CD4-positive, alpha-beta memory T cell (primary cell): ENCODE data around the gene GPATCH8. TPM values are rescaled to one million over a fixed set of nuclear protein-coding genes. Genes with fewer than 3 reads are reported as not detected.

ENCODE experiments used
- CTCF ChIA-PET: fragments of 350-600 bp; sonication (Branson Sonifier 250); formaldehyde crosslinking; loops from one replicate; lab custom pipeline; 2021; ENCODE audit warnings: inconsistent platforms; ENCODE audit not compliant: partially characterized antibody; lab: Charles Lee
- POLR2A ChIA-PET: fragments of 350-600 bp; sonication (Branson Sonifier 250); formaldehyde crosslinking; loops from one replicate; lab custom pipeline; 2021; ENCODE audit not compliant: partially characterized antibody; lab: Charles Lee
- DNase-seq, 5 donors: peaks; one replicate each; pipeline versions ENCODE4 v3.0.0 to v3.0.0-alpha.2; 2020 to 2022; ENCODE audit warnings: mixed read lengths in 1 of 5
- H3K27ac ChIP-seq: one replicate; pipeline ENCODE4 v1.7.0; 2013; ENCODE audit warnings: low read depth, low read length
- H3K27me3 ChIP-seq: 2 replicates; pipeline ENCODE4 v1.7.0; 2013; ENCODE audit warnings: mild to moderate bottlenecking, low read length, moderate library complexity; ENCODE audit not compliant: insufficient read depth
- H3K36me3 ChIP-seq: 2 replicates; pipeline ENCODE4 v1.7.0; 2013; ENCODE audit warnings: mild to moderate bottlenecking, low read length, moderate library complexity; ENCODE audit not compliant: insufficient read depth
- H3K4me1 ChIP-seq: 2 replicates; pipeline ENCODE4 v1.7.0; 2013; ENCODE audit warnings: mild to moderate bottlenecking, low read length, moderate library complexity; ENCODE audit not compliant: insufficient read depth
- H3K4me3 ChIP-seq, 2 donors: one replicate each; pipeline ENCODE4 v1.7.0; 2013; ENCODE audit warnings: low read length in 2 of 2, mild to moderate bottlenecking in 1 of 2
- H3K9me3 ChIP-seq, 2 donors: one replicate each; pipeline ENCODE4 v1.7.0; 2013; ENCODE audit warnings: low read length in 2 of 2, control low read depth in 1 of 2; ENCODE audit not compliant: control insufficient read depth in 1 of 2
- H3K27ac Mint-ChIP-seq, 7 donors: one replicate each; pipeline ENCODE4 v1.8.0; 2020 to 2021; ENCODE audit warnings: mixed read lengths in 7 of 7, mild to moderate bottlenecking in 6 of 7, inconsistent platforms in 3 of 7, moderate library complexity in 3 of 7
- H3K27me3 Mint-ChIP-seq, 2 donors: one replicate each; pipeline ENCODE4 v1.8.0; 2020 to 2021; ENCODE audit warnings: mixed read lengths in 2 of 2
- H3K36me3 Mint-ChIP-seq, 2 donors: one replicate each; pipeline ENCODE4 v1.8.0; 2020 to 2021; ENCODE audit warnings: mixed read lengths in 2 of 2, inconsistent platforms in 1 of 2, mild to moderate bottlenecking in 1 of 2
- H3K4me1 Mint-ChIP-seq, 4 donors: one replicate each; pipeline ENCODE4 v1.8.0; 2020 to 2021; ENCODE audit warnings: mixed read lengths in 4 of 4, mild to moderate bottlenecking in 1 of 4
- H3K4me3 Mint-ChIP-seq, 8 donors: one replicate each; pipeline ENCODE4 v1.8.0; 2020 to 2021; ENCODE audit warnings: mixed read lengths in 8 of 8, mild to moderate bottlenecking in 7 of 8, moderate library complexity in 6 of 8, inconsistent platforms in 3 of 8
- H3K9me3 Mint-ChIP-seq, 8 donors: one replicate each; pipeline ENCODE4 v1.8.0; 2020 to 2021; ENCODE audit warnings: mixed read lengths in 8 of 8, mild to moderate bottlenecking in 5 of 8, inconsistent platforms in 3 of 8, moderate library complexity in 1 of 8
- intact Hi-C: fragments of 100-400 bp; cut with micrococcal nuclease; formaldehyde crosslinking; loops from one replicate; pipeline ENCODE4 v1.15.1; 2023
- polyA plus RNA-seq, 2 donors: library from polyadenylated mRNA; unstranded; fragments of 300-500 nt; fragmentation: Illumina TruSeq; gene quantifications; one replicate each; pipeline ENCODE4 v1.2.3, GENCODE V29; 2021
- total RNA-seq, 2 experiments: library from RNA; stranded (reverse); gene quantifications; one replicate each; pipeline ENCODE4 v1.2.3, GENCODE V29; 2021

The GPATCH8 gene
- total and polyA plus RNA-seq, 4 experiments from 2014 or later = 12.9 to 75.8 (median 70.2) TPM

- POLR2A ChIA-PET = no interaction called here
- Mint-ChIP-seq H3K27me3 (peaks cover 0 to 8% of the 10 kb centered on the region in 2 donors), H3K9me3 (peaks cover 0 to 2% (median 0%) of the 10 kb centered on the region in 8 donors), H3K27ac (no peak overlapping the region), H3K36me3 (no peaks in the 10 kb centered on the region), H3K4me1 (peaks cover 3 to 9% (median 7%) of the 10 kb centered on the region in 4 donors), H3K4me3 (no peak overlapping the region)
- Histone ChIP-seq H3K4me3 (no peak overlapping the region), H3K9me3 (no peaks in the 10 kb centered on the region), H3K4me1 (peaks cover 8% of the 10 kb centered on the region), H3K27me3 (no peaks in the 10 kb centered on the region), H3K36me3 (no peaks in the 10 kb centered on the region), H3K27ac (no peak overlapping the region)
- intact Hi-C loops = no loop called here
- DNase-seq = no peak
- CTCF ChIA-PET = interaction anchor here (0.9 kb wide), 1 partner anchor 120 kb away, joined by 3 read pairs; the partner anchor contains the start of gene MEIOC
Measured at GRCh38 chr17:44536090-44536953, 33.1 kb upstream of the GPATCH8 start.

DNA sequence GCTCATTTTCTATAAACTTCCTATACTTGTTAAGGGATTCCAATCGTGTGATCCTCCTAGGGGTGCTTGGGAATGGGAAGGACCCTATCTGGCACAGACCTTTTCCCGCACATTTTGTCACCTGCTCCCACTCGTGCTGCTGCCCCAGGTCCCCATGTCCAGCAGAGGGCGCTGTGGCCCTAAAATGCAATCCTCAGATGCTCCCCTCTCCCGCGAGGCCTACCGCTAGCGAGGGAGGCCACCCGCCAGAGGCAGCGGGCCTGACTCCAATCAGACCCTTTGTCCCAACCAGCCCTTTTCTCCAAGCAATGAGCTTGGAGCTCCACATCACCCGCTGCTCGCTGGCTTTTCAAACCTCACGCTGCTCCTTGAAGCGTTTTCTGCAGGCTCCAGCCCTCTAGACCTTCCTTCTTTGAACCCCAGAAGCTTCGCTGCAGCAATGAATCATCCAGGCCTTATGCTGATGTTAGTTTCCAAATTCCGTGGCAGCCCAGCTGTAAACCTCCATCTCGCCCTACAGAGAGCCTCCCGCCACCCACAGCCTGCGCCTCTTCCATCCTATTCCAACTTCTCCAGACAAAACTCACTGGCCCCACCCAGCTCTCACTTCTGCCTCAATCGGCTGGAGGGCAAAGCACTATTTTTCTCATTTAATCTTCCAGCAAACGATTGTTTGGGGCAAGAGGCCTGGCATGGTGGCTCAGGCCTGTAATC lies 30.5 kb upstream of the GPATCH8 start:
- H3K27ac ChIP-seq = no peak overlapping the region
- intact Hi-C loops = loop anchor here (1.0 to 5.0 kb wide), 2 partner anchors 104 to 139 kb away; no protein-coding TSS in a partner anchor
- Mint-ChIP-seq H3K9me3 (peaks cover 0 to 2% (median 0%) of the 10 kb centered on the region in 8 donors), H3K27me3 (peaks cover 0 to 5% of the 10 kb centered on the region in 2 donors), H3K36me3 (no peaks in the 10 kb centered on the region), H3K27ac (peak overlapping the region in 3 of 7 donors; percentile 38 to 75 (median 69)), H3K4me3 (peak overlapping the region in 2 of 8 donors; percentile 5 to 33), H3K4me1 (peaks cover 3 to 9% (median 7%) of the 10 kb centered on the region in 4 donors)
- H3K27me3 ChIP-seq = no peaks in the 10 kb centered on the region
- peaks cover 8% of the 10 kb centered on the region for H3K4me1 ChIP-seq
- DNase-seq = peak; percentile 68 to 76 (median 74)
- H3K36me3 ChIP-seq = no peaks in the 10 kb centered on the region
- H3K9me3 ChIP-seq = no peaks in the 10 kb centered on the region
- no peak overlapping the region for H3K4me3 ChIP-seq
- ChIA-PET CTCF (interaction anchor here (0.7 to 2.7 kb wide), 19 partner anchors 10 to 590 kb away, joined by 3 to 22 read pairs (median 3); partner anchors contain the start of gene GPATCH8), POLR2A (interaction anchor here (0.8 kb wide), 1 partner anchor 30 kb away, joined by 4 read pairs; no protein-coding TSS in a partner anchor)

GRCh38 chr17:44530896-44531418 lies 27.8 kb upstream of the GPATCH8 start:
- Histone ChIP-seq H3K27me3 (no peaks in the 10 kb centered on the region), H3K27ac (no peak overlapping the region), H3K9me3 (no peaks in the 10 kb centered on the region), H3K4me1 (peaks cover 8% of the 10 kb centered on the region), H3K36me3 (no peaks in the 10 kb centered on the region), H3K4me3 (no peak overlapping the region)
- CTCF ChIA-PET = interaction anchor here (0.6 to 1.5 kb wide), 3 partner anchors 9 to 27 kb away, joined by 3 to 4 read pairs (median 4); no protein-coding TSS in a partner anchor
- intact Hi-C loops = loop anchor here (5.0 kb wide), 1 partner anchor 106 kb away; no protein-coding TSS in a partner anchor
- Mint-ChIP-seq H3K36me3 (no peaks in the 10 kb centered on the region), H3K27me3 (peaks cover 5 to 7% of the 10 kb centered on the region in 2 donors), H3K4me3 (no peak overlapping the region), H3K4me1 (peaks cover 3 to 9% (median 7%) of the 10 kb centered on the region in 4 donors), H3K27ac (no peak overlapping the region), H3K9me3 (peaks cover 0 to 8% (median 2%) of the 10 kb centered on the region in 8 donors)
- POLR2A ChIA-PET = no interaction called here
- DNase-seq = no peak

GRCh38 chr17:44529864-44530263 lies 26.7 kb upstream of the GPATCH8 start:
- no peaks in the 10 kb centered on the region for H3K36me3 ChIP-seq
- H3K9me3 ChIP-seq = no peaks in the 10 kb centered on the region
- no peak for DNase-seq
- no peak overlapping the region for H3K27ac ChIP-seq
- intact Hi-C loops = loop anchor here (5.0 kb wide), 1 partner anchor 107 kb away; no protein-coding TSS in a partner anchor
- ChIA-PET CTCF (no interaction called here), POLR2A (no interaction called here)
- no peaks in the 10 kb centered on the region for H3K27me3 ChIP-seq
- H3K4me1 Mint-ChIP-seq = peaks cover 3 to 9% (median 7%) of the 10 kb centered on the region in 4 donors
- peaks cover 8% of the 10 kb centered on the region for H3K4me1 ChIP-seq
- H3K36me3 Mint-ChIP-seq = no peaks in the 10 kb centered on the region
- peaks cover 0 to 8% (median 2%) of the 10 kb centered on the region in 8 donors for H3K9me3 Mint-ChIP-seq
- no peak overlapping the region for H3K4me3 Mint-ChIP-seq
- no peak overlapping the region for H3K27ac Mint-ChIP-seq
- no peak overlapping the region for H3K4me3 ChIP-seq
- peaks cover 6 to 10% of the 10 kb centered on the region in 2 donors for H3K27me3 Mint-ChIP-seq

DNA sequence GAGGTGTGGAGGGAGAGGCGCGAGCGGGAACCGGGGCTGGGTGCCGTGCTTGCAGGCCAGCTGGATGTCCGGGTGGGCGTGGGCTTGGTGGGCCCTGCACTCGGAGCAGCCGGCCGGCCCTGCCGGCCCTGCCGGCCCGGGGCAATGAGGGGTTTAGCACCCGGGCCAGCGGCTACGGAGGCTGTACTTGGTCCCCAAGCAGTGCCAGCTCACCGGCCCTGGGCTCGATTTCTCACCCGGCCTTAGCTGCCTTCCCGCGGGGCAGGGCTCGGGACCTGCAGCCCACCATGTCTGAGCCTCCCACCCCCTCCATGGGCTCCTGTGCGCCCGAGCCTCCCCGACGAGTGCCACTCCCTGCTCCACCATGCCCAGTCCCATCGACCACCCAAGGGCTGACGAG lies 24.7 kb upstream of the GPATCH8 start:
- POLR2A ChIA-PET = no interaction called here
- H3K4me1 Mint-ChIP-seq = no peaks in the 10 kb centered on the region
- intact Hi-C loops = no loop called here
- CTCF ChIA-PET = no interaction called here
- H3K4me3 Mint-ChIP-seq = no peak overlapping the region
- Histone ChIP-seq H3K4me3 (no peak overlapping the region), H3K4me1 (no peaks in the 10 kb centered on the region), H3K27ac (no peak overlapping the region), H3K27me3 (no peaks in the 10 kb centered on the region), H3K9me3 (no peaks in the 10 kb centered on the region), H3K36me3 (no peaks in the 10 kb centered on the region)
- H3K27me3 Mint-ChIP-seq = peaks cover 6 to 13% of the 10 kb centered on the region in 2 donors
- peaks cover 0 to 8% (median 2%) of the 10 kb centered on the region in 8 donors for H3K9me3 Mint-ChIP-seq
- H3K27ac Mint-ChIP-seq = no peak overlapping the region
- no peaks in the 10 kb centered on the region for H3K36me3 Mint-ChIP-seq
- no peak for DNase-seq

DNA sequence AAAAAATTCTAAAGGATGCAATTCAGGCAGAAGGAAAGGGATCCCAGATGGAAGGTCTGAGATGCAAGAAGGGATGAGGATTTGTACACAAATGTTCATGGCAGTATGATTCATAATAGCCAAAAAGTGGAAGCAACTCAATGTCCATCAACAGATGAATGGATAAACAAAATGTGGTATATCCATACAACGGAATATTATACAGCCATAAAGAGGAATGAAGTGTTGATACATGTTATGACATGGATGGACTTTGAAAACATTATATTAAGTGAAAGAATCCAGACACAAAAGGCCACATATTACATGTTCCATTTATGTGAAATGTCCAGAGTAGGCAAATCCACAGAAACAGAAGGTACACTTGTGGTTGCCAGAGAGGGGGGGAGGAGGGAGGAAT lies 23.9 kb upstream of the GPATCH8 start:
- ChIA-PET POLR2A (no interaction called here), CTCF (no interaction called here)
- no peak for DNase-seq
- no peak overlapping the region for H3K27ac Mint-ChIP-seq
- no peaks in the 10 kb centered on the region for H3K4me1 ChIP-seq
- peaks cover 6 to 13% of the 10 kb centered on the region in 2 donors for H3K27me3 Mint-ChIP-seq
- no peaks in the 10 kb centered on the region for H3K4me1 Mint-ChIP-seq
- H3K27ac ChIP-seq = no peak overlapping the region
- H3K9me3 Mint-ChIP-seq = peaks cover 0 to 8% (median 2%) of the 10 kb centered on the region in 8 donors
- H3K36me3 ChIP-seq = no peaks in the 10 kb centered on the region
- H3K36me3 Mint-ChIP-seq = no peaks in the 10 kb centered on the region
- no peak overlapping the region for H3K4me3 ChIP-seq
- intact Hi-C loops = no loop called here
- H3K9me3 ChIP-seq = no peaks in the 10 kb centered on the region
- no peaks in the 10 kb centered on the region for H3K27me3 ChIP-seq
- no peak overlapping the region for H3K4me3 Mint-ChIP-seq
